Endodermal cell (in vitro differentiated cells): Measurements from ENCODE around the gene ANKRD33B. TPM values are rescaled to one million over a fixed set of nuclear protein-coding genes. Genes with fewer than 3 reads are reported as not detected.

Experiments
- DNase-seq: peaks from one replicate; pipeline ENCODE4 v3.0.0-alpha.2; 2017
- H3K27ac ChIP-seq: 2 replicates; pipeline ENCODE4 v1.5.1; 2013; ENCODE audit warnings: mild to moderate bottlenecking, low read depth, low read length, moderate library complexity
- H3K27me3 ChIP-seq: 2 replicates; pipeline ENCODE4 v1.6.1; 2013; ENCODE audit warnings: mild to moderate bottlenecking, low read length, moderate library complexity; ENCODE audit not compliant: insufficient read depth, control insufficient read depth, poor library complexity, severe bottlenecking
- H3K36me3 ChIP-seq: 2 replicates; pipeline ENCODE4 v1.7.0; 2013; ENCODE audit warnings: mild to moderate bottlenecking, low read length, moderate library complexity; ENCODE audit not compliant: control insufficient read depth, insufficient read depth
- H3K4me1 ChIP-seq: one replicate; pipeline ENCODE4 v1.7.0; 2013; ENCODE audit warnings: low read length; ENCODE audit not compliant: control insufficient read depth, insufficient read depth
- H3K4me3 ChIP-seq: 2 replicates; pipeline ENCODE4 v1.5.1; 2013; ENCODE audit warnings: mild to moderate bottlenecking, low read length, moderate library complexity
- H3K9ac ChIP-seq: 2 replicates; pipeline ENCODE4 v1.6.1; 2013; ENCODE audit warnings: mild to moderate bottlenecking, low read length, moderate library complexity; ENCODE audit not compliant: poor library complexity, severe bottlenecking; ENCODE audit errors: extremely low read depth
- H3K9me3 ChIP-seq: 2 replicates; pipeline ENCODE4 v1.6.1; 2013; ENCODE audit warnings: mild to moderate bottlenecking, low read length, moderate library complexity; ENCODE audit not compliant: control insufficient read depth
- H3K27ac Mint-ChIP-seq: 2 replicates; pipeline ENCODE4 v1.8.0; 2020; ENCODE audit warnings: mixed read lengths
- H3K27me3 Mint-ChIP-seq: 2 replicates; pipeline ENCODE4 v1.8.0; 2021; ENCODE audit warnings: mild to moderate bottlenecking, mixed read lengths; ENCODE audit not compliant: insufficient read depth
- H3K36me3 Mint-ChIP-seq: 2 replicates; pipeline ENCODE4 v1.8.0; 2020; ENCODE audit warnings: low read depth, mixed read lengths
- H3K4me1 Mint-ChIP-seq: 2 replicates; pipeline ENCODE4 v1.8.0; 2020; ENCODE audit warnings: mixed read lengths
- H3K4me3 Mint-ChIP-seq: 2 replicates; pipeline ENCODE4 v1.8.0; 2020; ENCODE audit warnings: mild to moderate bottlenecking, moderate library complexity, mixed read lengths
- H3K9me3 Mint-ChIP-seq: 2 replicates; pipeline ENCODE4 v1.8.0; 2020; ENCODE audit warnings: mild to moderate bottlenecking, mixed read lengths
- WGBS, 2 experiments: methylation state at CpG; one replicate each; pipeline versions ENCODE4 v1.1.5 to v1.1.7; 2013; ENCODE audit warnings: missing lambda C conversion rate in 2 of 2, mixed read lengths in 1 of 2; ENCODE audit not compliant: insufficient coverage in 1 of 2, insufficient read length in 1 of 2; 5-methylcytosine and 5-hydroxymethylcytosine counted together
- total RNA-seq, 2 donors: library from RNA; stranded (reverse); fragmentation: NEBNext Ultra II Directional in 1 of 2; extraction: Animal tissue kit (Norgen Biotek cat#: 25700) in 1 of 2; gene quantifications; 2 replicates in 1 of 2; 3 replicates in 1 of 2; pipeline ENCODE4 v1.2.1, GENCODE V29; 2021
- TF ChIP-seq, protein P1 (sequence below): fragments of 200-600 bp; sonication (generic); conservative IDR thresholded peaks from 2 replicates; pipeline ENCODE4 v1.5.0; 2021; ENCODE audit warnings: antibody characterized with exemption, mild to moderate bottlenecking

The ANKRD33B gene
- total RNA-seq, 2 donors from 2014 or later: 21.9 to 37.2 TPM

DNA sequence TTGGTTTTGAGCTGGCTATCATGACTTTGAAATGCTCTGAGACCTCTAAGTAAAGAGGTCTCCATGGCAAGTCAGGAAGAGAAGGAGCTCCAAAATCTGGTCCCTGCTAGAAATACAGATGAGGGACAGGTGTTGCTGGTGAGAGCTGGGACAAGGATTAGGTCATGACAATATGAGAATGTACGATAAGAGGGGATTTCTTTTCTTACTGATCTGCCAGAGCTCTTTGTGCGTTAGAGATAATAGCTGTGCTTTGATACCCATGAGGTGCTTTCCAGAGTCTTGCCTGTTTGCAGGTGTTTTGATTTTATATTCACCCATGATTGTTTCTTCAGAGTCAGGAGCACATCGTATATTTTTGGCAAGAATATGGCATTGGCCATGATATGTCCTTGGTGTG lies 56.5 kb downstream of the ANKRD33B start:
- peaks cover 9% of the 10 kb centered on the region for H3K9me3 Mint-ChIP-seq
- Histone ChIP-seq H3K27ac (no peak overlapping the region), H3K27me3 (no peaks in the 10 kb centered on the region), H3K9me3 (peaks cover 10% of the 10 kb centered on the region), H3K9ac (no peak overlapping the region), H3K4me1 (no peaks in the 10 kb centered on the region), H3K4me3 (no peak overlapping the region), H3K36me3 (peaks cover 11% of the 10 kb centered on the region)
- H3K36me3 Mint-ChIP-seq: peaks cover 33% of the 10 kb centered on the region
- no peak overlapping the region for H3K27ac Mint-ChIP-seq
- no peak overlapping the region for H3K4me3 Mint-ChIP-seq
- H3K27me3 Mint-ChIP-seq: no peaks in the 10 kb centered on the region
- 75 to 77% methylated on average over 2 to 3 of the region's 3 CpGs for WGBS, 2 experiments
- TF ChIP-seq, protein P1, sequence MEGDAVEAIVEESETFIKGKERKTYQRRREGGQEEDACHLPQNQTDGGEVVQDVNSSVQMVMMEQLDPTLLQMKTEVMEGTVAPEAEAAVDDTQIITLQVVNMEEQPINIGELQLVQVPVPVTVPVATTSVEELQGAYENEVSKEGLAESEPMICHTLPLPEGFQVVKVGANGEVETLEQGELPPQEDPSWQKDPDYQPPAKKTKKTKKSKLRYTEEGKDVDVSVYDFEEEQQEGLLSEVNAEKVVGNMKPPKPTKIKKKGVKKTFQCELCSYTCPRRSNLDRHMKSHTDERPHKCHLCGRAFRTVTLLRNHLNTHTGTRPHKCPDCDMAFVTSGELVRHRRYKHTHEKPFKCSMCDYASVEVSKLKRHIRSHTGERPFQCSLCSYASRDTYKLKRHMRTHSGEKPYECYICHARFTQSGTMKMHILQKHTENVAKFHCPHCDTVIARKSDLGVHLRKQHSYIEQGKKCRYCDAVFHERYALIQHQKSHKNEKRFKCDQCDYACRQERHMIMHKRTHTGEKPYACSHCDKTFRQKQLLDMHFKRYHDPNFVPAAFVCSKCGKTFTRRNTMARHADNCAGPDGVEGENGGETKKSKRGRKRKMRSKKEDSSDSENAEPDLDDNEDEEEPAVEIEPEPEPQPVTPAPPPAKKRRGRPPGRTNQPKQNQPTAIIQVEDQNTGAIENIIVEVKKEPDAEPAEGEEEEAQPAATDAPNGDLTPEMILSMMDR: no peak
- H3K4me1 Mint-ChIP-seq: peaks cover 12% of the 10 kb centered on the region
- no peak for DNase-seq

DNA sequence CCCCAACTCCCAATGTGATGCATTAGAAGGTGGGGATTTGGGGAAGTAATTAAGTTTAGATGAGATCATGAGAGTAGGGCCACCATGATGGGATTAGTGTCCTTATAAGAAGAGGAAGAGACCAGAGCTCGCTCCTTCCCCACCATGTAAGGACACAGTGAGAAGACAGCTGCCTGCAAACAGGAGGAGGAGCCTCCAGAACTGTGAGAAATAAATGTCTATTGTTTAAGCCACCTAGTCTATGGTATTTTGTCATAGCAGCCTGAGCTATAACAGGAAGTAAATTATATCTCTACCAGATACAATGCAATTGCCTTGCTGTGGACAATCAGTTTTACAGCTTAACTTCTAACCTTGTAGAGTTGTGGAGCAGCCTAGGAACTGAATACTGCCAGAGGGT lies 58.0 kb downstream of the ANKRD33B start:
- no peaks in the 10 kb centered on the region for H3K27me3 ChIP-seq
- H3K36me3 ChIP-seq: peaks cover 11% of the 10 kb centered on the region
- H3K27ac ChIP-seq: no peak overlapping the region
- Mint-ChIP-seq H3K36me3 (peaks cover 33% of the 10 kb centered on the region), H3K4me3 (no peak overlapping the region), H3K27me3 (no peaks in the 10 kb centered on the region), H3K4me1 (peaks cover 13% of the 10 kb centered on the region), H3K27ac (no peak overlapping the region), H3K9me3 (peaks cover 9% of the 10 kb centered on the region)
- TF ChIP-seq, protein P1: no peak
- no peak overlapping the region for H3K4me3 ChIP-seq
- H3K9ac ChIP-seq: no peak overlapping the region
- peaks cover 10% of the 10 kb centered on the region for H3K9me3 ChIP-seq
- H3K4me1 ChIP-seq: no peaks in the 10 kb centered on the region
- 96% methylated on average over 1 of the region's 1 CpG; no CpG with 5 or more reads in 1 of the 2 experiments for WGBS, 2 experiments
- DNase-seq: no peak

DNA sequence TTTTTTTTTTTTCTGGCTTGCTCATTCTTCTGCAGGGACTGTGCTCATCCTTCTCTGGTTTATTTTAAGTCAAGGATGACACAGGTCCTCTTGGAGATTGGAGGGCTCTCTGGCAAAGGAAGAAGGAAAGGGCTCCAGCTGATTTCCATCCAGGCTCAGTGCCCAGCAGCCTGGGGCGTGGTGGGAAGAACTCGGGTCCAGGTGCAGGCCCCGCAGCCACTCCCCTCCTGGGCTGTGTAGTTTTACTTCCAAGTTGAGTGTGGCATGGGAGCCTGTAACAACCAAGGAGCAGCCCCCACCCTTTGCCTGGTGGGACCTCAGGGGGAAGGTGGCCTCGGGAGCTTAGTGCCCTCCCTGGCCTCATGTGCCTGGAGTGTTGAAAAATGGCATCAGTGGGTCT lies 58.9 kb downstream of the ANKRD33B start:
- Histone ChIP-seq H3K4me1 (no peaks in the 10 kb centered on the region), H3K27me3 (no peaks in the 10 kb centered on the region), H3K9ac (no peak overlapping the region), H3K9me3 (peaks cover 10% of the 10 kb centered on the region), H3K4me3 (no peak overlapping the region), H3K27ac (no peak overlapping the region), H3K36me3 (peaks cover 11% of the 10 kb centered on the region)
- Mint-ChIP-seq H3K27me3 (no peaks in the 10 kb centered on the region), H3K27ac (no peak overlapping the region), H3K9me3 (peaks cover 9% of the 10 kb centered on the region), H3K36me3 (peaks cover 33% of the 10 kb centered on the region), H3K4me3 (no peak overlapping the region), H3K4me1 (peaks cover 20% of the 10 kb centered on the region)
- TF ChIP-seq, protein P1: no peak
- DNase-seq: no peak
- WGBS, 2 experiments: 93 to 100% methylated on average over 1 to 4 of the region's 4 CpGs
